Nucleus accumbens (tissue), 56 donors: Measurements from ENCODE around the gene IL34.

Experiments used
- DNase-seq, 56 donors: peaks; one replicate each; lab custom pipeline; 2025; lab: John Stamatoyannopoulos, UW

The IL34 gene

DNA sequence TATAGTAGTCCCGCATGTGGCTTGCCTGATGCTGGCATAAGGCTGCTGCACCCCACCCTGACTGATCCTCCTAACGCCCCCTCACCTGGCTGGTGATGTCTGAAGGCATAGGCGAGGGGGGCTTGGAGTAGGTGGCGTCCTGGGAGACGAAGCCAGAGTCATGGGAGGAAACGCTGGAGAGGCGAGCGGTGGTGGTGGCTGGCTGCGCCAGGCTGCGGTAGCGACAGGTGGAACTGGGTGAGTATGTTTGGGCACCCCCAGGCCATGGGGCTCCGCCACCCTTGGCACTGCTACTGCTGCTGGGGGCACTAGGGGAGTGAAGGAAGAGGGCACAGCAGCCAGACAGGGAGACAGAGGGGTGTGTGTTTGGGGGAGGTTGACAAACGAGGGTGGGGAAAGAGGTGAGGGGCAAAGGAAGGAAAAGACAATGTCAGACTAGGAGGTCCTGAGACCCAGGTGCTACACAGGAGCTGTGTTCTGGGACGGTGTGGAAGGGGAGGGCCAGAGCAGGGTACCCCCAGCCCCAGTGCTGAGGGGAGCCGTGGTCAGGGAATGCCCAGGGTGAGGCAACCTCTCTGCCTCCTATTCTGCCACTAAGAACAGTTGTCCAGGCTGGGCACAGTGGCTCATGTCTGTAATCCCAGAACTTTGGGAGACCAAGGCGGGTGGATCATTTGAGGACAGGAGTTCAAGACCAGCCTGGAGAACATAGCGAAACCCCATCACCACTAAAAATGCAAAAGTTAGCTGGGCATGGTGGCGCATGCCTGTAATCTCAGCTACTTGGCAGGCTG lies 28.1 kb downstream of the IL34 start:
- DNase-seq: peak in 2 of 56 donors; percentile 34 to 52

DNA sequence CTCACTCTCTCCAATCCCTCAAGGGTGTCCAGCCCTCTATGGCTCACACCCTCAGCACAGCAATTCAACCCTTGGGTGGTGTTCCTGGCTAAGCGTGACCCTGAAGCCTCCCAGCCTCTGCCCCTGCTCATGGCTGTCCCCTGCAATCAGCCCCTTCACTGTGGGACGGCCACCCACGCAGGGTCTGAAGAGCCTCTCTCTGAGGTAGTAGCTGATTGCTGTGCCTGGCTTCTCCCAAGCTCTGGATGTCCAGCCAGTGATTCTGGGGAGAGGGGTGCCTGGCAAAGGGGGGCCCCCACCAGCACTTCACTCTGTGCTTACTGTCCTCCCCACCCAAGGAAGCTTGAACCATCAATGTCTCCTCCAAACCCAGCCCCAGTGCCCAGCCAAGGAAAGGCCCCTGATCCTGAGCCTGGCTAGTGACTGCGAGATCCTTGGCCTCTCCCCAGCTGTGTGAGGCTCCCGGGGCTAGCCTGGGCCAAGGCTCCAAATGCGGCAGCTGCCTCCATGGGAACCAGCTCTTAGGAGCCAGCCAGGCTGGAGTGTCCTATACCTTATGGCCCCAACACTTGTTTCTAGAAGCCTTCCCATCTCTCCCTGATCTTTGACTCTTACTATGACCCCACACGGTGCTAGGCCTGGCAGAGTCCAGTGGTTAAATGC lies 29.6 kb downstream of the IL34 start:
- peak in 1 of 56 donors; percentile 28 for DNase-seq

DNA sequence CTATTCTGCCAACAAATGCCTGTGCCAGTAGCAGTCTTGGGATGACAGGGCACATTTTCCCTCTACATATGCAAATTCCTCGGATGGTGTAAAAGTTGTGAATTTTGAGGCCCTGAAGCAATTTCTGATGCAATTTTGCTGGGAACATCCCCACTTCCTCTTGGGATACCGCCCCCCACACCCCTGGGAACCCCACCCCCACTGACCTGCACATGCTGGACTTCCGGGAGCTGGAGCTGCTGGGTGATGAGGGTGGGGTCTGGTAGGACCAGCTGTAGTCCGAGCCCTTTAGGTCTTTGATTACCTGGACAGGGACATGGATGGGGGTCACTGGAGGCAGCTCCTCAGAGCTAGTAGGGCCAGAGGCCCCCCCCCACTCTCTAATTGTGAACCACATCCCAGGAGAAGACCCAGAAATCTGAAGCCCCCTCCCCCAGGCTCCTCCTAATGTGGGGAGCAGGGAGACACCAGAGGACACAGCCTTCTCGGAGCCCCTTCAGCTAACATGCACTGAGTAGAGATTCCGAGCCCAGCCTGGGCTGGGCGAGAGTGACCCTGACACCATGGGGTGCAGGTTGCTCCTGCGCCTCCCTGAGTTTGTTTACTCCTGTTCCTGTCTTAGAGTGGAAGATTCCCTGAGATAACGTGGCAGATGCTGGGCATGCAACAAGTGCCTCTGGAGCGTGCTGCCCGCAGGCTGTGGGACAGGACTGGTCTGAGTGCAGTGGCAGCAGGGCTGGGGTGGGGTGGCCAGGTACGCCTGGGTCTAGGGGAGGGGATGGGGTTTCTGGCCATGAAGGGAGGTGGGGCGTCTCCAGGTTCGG lies 30.5 kb downstream of the IL34 start:
- no peak for DNase-seq

DNA sequence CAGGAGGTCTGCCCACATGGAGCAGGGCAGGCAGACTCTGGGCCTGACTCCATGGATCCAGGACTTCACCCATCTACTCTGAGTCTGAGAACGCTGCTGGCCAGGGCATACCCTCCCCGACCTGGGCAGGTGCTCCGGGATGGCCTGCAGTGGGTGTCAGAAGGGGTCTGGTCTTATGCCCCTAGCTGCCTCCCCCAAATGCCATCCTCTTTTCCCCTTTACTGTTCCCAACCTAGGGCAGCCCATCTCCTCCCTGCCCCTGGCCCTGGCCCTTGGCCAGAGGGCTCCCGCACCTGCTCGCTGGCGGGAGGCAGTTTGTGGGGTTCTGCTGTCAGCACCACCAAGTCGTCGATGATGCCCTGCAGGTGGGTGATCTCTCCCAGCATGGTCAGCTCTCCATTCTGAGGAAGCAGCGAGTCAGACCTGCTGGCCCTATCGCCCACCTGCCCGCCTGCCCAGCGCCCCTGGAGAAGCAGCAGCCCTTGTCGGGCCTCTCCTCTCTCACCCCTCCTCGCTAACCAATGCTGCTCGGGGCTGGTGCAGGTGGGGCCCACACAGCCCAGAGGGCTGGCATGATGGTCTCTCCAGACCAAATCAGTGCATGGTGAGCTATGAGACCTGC lies 31.3 kb downstream of the IL34 start:
- no peak for DNase-seq

DNA sequence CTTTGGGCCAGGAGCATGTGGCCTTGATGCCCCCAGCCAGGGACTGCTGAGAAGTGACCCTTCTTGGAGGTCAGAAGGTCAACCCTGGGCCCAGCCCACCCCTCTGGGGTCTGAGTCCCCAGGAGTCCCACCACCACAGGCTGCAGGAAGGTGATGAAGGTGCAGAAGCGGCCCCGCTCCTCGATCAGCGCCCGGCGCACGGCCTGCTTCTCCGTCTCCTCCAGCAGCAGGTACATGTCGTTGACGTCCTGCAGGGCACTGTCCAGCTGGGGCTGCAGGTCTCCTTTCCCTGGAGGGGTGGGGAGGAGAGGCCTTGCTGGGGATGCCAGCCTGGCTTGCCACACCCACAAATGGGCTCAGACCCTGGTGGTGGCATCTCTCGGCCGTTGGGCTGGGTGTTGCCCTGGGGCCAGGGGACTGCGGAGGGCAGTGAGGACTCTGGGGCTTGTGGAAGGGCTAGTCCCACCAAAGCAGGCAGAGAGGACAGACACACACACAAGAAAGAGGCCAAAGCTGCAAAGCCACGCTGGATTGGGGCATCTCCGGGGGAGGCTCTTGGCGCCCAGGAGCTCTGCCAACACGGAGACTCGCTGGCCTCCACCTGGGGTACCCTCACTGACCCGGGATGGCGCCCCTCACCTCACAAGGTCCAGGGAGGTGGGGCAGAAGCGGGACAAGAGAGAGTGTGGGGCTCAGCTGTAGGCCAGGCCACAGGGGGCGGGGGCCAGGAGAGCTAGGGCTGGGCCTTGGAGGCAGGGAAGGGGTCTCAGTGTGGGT lies 31.9 kb downstream of the IL34 start:
- no peak for DNase-seq

DNA sequence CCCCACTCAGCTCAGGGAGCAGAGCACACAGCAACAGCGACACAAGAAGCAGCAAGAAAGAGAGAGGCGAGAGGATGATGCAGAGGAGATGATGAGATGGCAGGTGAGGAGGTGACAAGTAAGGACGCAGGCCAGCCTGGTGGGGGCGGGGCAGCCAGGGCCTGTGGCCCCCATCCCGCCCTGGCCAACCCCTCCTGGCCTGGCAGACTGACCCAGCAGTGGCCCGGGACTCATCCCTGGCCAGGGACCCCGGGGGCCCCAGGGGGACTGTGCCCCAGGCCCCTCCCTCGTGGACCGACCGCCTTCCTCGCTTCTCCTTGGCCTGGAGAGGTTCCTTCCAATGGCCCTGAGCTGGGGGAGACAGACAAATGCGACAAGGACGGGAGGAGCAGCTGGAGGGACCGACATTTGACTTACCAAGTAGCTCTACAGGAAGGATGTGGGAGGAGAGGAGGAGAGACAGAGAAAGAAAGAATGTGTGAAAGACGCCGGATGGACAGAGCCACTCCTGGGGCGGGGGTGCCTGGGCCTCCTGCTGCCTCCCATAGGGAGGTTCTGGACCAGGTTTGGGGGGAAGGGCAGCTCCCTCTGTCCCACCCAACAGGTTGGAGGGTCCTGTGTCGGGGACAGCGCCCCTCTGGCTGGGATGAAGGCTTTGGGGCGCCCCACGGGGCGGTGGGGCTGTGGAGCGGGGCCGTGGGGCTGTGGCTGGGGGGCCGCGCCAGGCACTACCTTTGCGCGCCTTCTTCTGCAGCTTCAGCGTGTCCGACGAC lies 32.7 kb downstream of the IL34 start:
- DNase-seq: no peak

DNA sequence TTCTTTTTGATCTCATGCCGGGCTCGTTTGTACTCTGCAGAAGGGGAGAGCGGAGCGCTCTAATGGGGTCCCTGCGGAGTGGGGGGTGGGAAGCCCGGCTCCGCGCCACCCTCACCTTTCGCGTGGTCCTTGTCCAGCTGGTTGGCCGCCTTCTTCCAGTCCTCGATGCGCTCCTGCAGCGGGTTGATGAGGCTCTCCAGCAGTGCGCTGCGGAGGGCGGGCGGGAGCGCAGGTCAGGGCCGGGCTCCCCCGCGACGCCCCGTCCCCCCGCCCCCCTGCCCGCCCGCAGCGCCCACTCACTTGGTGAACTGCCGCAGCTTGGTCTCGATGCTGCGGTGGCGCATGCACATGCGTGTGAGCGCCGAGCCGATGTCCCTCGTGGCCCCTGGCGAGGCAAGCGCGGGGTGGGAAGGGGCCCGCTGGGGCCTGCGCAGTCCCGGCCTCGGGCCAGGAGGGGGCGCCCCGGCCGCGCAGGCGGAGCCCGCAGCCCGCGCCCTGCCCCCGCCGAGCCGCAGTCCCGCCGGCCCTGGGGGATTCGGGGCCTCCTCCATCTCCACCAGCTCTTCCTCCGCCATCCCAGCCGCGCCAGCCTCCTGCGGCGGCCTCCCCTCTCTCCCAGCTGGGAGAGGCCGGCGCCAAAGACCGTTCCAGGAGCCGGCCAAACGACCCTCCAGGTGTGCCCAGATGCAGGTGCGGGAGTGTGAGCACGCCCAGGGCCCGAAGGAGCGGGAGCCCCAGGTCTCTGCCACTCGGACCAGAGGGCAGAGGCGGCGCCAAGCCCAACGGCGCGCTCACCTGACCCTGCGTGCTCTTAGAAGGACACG lies 33.5 kb downstream of the IL34 start:
- peak in 3 of 56 donors; percentile 25 to 48 (median 26) for DNase-seq

DNA sequence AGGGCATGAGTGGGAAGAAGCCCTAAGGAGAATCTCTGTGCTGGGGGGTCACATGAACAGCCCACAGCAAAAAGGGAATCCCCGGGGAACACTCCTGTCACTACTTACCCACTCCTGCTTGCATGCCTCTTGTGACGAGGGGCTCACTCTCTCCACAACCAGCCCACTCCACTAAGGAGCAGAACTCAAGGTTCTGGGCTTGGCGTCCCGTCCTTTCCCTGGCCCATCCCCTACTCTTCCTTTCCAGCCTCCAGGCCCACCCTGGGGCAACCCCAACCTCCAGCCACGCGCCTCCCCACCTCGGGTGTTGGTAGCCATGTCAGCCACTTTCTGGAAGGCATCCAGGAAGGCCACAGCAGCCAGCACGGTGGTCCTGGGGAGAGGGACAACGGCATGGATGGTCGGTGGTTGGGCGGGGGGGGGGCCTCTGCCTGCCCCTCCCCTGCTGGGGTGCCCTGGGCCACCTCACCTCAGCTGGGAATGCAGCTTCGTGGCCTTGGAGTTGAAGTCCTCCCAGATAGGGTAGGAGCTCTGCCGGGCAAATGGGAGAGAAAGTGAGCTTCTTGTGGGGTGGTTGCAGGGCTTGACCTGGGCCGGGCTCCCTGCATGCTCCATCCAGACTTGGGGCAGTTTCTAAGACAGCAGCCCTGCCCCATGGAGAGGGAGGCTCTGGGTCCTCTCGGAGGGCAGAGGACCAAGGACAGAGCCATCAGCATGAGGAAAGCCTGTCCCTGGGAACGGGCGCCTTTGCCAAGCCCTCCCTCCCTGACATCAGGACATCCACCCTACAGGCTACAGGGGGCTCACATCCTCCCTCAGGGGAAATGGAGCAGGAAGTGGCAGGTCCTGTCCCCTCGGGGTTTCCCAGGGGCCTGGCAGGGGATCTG lies 34.4 kb downstream of the IL34 start:
- DNase-seq: peak in 4 of 56 donors; percentile 50 to 69 (median 61)

DNA sequence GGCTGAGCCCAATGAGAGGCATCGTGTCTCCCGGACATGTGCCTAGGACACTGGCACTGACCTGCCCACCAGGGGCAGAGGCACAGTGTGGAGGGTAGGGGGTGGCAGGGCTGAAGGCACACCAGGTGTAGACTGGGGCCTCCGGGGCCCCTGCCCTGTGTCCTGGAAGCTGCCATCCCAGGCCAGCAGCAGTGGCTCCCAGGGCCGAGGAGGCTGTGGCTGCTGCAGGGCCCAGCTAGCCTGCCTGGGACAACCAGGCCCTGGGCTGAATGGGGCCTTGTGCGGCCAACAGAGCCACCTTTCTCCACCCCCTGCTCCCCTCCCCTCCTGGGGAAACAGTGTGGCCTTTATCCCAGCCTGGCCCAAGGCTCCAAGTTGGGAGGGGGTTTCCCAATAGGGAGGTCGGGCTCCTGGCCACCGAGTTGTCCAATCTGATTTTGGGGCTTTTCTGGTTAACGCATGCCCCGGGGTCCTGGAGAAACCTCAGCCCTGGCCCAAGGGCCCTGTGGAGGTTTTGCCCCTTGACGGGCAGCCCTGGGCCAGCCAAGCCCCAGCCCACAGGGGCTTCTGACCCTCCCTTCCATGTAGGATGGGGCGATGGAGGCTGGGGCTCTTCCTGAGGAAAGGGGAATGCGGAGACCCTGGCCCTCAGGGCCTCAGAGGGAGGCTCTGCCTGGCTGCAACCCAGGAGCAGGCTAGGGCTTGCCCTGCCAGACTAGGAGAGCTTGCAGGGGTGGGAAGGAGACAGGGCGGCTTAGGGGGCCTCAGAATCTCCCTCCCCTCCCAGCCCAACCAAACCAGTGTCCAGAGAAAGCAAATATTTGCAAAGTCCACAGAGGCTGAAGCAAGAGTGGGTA lies 35.3 kb downstream of the IL34 start:
- peak in 54 of 56 donors; percentile 52 to 93 (median 80) for DNase-seq

DNA sequence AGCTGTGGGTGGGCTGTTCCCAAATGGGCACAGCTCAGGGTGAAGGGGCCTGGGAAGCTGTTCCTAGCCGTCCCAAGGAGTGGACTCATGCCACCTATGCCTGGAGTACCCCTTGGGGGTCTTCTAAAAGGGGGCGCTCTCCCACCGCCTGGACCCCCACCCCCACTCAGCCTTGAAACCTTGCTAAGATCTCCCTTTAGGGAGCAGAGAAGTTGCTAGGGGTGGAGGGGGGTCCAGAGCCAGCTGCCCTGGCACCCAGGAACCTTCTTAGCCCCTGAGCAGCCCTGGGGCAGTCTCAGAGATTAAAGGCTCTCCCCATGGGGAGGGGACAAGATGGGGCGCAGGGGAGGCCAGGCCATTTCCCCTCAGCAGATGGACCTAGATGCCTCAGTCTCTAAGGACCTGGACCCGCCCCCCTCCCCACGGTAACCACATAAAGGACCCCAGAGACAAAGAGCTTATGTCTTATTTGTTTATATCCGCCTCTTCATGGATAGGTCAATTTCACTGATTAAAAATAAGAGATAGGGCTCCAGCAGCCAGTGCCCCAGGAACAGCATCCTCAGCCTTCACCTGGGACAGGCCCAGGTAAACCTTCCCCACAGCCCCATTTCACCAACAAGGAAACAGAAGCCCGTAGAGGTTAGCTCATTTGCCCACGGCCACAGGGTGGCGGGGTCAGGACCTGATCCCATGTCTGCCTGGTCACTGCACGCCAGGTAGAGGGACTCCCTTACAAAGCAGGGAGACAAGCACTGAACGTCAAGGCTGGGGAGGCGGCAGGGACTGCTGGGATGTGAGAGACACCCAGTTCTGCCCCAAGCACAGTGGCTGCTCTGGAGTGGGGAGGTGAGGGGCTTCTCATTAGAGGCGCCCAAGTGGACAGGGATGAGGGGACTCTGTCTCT lies 36.1 kb downstream of the IL34 start:
- peak in 1 of 56 donors; percentile 51 for DNase-seq

DNA sequence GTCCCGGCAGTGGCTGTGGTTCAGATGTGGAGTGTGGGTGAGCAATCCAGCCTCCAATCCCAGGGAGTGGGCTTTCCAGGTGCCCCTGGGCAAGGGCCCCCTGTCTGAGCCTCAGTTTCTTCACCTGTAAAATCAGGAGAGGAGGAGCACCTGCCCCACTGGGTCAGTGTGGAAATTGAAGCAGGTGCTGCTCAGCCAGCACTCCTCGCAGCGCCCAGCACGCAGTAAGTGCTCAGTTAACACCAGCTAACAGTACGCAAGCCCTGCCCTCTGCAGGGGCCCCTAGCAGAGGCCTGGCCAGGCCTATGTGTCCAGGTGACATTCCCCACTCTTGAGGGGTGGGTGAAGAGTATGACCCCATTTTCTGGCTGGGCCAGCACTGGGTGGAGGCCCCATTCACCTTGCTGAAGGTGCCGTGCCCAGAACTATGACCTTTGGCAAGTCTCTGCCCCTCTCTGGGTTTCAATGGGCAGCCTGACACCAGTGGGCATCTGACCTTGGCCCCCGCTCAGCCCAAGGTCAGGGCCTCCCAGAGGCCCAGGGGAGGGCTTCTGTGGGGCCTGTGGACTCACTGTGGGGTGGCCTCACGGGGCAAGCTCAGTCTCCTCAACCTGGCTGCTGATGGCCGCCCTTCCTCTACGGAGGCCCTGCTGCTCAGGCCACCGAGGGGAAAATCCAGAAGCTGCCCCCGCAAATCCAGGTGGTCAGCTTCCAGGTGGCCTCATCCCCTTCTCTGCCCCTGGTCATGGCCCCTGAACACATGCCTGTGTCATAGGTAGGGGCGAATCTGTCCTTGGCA lies 37.0 kb downstream of the IL34 start:
- no peak for DNase-seq

DNA sequence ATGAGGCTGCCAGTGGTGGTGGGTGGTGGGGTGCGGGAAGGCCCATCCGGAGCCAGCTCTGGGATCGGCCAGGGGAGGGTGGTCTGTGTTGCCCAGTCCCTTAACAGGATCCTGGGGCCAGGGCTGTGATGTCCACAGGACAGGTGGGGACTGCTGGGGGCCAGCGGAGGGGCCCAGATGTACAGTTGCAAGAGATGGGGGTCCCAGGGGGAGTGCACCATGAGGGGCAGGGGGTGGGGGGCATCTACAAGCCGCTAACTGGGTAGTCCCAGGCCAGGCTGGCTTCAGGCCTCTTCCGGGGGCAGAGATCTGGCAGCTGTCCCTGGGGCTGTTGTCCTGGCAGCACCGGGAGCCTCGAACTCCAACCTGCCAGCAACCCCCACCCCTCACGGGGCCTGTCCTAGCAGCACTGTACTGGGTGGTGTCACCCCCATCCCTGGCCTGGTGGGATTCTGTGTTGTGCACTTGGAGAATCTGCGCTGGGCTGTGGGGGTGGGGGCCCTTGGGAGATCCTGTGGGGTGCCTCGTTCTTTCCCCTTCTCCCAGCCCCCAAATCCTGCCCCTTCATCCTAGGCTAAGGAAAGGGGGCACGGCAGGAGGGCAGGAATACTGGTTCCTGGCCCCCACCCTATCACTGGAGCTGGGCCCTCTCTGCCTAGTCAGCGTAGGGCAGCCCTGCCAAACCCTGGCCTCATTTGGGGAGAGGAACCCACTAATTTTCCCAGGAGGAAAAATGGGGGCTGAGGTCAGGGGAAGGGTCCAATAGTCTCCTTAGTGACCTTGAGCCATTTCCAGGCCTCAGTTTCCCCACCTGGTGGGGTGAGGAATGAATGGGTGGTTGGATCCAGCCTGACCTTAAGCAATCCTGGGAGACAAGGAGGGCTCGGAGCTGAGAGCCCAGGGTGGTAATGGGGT lies 38.0 kb downstream of the IL34 start:
- peak in 18 of 56 donors; percentile 18 to 62 (median 39) for DNase-seq
